OCI-LY1 (cell line): ENCODE data around the gene PSMD2.

Experiments used
- EZH2 ChIP-seq: fragments of 200-600 bp; sonication (generic), shearing (Covaris generic); IDR thresholded peaks from 2 replicates; pipeline ENCODE4 v1.8.0; 2017; ENCODE audit warnings: borderline replicate concordance, mixed run types, mild to moderate bottlenecking, antibody characterized with exemption, low read length, moderate library complexity, mixed read lengths
- TF ChIP-seq, protein P1 (sequence below): fragments of 200-600 bp; sonication (generic), shearing (Covaris generic); IDR thresholded peaks from 2 replicates; pipeline ENCODE4 v1.5.1; 2017; ENCODE audit warnings: mild to moderate bottlenecking, antibody characterized with exemption, low read length, moderate library complexity, mixed read lengths

DNA sequence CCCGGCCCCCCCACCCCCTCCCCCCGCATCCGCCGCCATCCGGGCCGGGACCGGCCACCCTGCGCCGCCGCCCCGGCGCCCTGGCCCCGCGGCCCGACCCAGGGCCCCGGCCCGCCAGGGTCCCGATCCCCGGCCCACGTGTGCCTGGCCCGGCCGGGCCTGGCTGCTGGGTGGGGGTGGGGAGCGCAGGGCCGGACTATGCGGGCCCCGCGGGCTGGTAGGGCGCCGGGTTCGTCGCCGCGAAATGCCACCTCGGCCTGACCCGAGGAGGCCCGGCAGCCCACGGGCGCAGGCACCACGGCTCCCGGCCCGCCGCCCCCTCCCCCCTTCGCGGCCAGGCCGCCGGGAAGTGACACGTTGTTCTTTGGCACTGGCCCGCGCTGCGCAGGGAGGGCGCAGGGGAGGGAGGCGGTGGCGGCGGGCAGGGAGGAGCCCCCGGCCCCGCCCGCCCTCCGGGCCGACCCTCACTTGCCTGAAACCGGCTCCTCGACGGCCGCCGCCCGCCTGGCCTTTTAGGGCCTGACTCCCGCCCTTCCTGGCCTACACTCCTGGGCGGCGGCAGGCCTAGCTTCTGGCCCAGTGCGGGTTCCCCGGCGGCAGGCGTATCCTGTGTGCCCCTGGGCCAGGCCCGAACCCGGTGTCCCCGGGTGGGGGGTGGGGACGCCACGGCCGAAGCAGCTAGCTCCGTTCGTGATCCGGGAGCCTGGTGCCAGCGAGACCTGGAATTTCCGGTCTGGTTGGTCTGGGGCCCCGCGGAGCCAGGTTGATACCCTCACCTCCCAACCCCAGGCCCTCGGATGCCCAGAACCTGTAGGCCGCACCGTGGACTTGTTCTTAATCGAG lies 15.9 kb downstream of the PSMD2 start:
- TF ChIP-seq, protein P1, sequence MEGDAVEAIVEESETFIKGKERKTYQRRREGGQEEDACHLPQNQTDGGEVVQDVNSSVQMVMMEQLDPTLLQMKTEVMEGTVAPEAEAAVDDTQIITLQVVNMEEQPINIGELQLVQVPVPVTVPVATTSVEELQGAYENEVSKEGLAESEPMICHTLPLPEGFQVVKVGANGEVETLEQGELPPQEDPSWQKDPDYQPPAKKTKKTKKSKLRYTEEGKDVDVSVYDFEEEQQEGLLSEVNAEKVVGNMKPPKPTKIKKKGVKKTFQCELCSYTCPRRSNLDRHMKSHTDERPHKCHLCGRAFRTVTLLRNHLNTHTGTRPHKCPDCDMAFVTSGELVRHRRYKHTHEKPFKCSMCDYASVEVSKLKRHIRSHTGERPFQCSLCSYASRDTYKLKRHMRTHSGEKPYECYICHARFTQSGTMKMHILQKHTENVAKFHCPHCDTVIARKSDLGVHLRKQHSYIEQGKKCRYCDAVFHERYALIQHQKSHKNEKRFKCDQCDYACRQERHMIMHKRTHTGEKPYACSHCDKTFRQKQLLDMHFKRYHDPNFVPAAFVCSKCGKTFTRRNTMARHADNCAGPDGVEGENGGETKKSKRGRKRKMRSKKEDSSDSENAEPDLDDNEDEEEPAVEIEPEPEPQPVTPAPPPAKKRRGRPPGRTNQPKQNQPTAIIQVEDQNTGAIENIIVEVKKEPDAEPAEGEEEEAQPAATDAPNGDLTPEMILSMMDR = no peak
- no peak for TF ChIP-seq EZH2
